AG09309 (cell line): ENCODE results near the gene NKAPD1.

Experiments used
- DNase-seq: peaks from one replicate; pipeline ENCODE4 v3.0.0-alpha.2; 2010; ENCODE audit warnings: low read depth
- H3K4me3 ChIP-seq: 2 replicates; pipeline ENCODE4 v1.5.1; 2011; ENCODE audit warnings: mild to moderate bottlenecking, low read depth, low read length, moderate library complexity; ENCODE audit not compliant: control insufficient read depth
- CTCF ChIP-seq: IDR thresholded peaks from 2 replicates; pipeline ENCODE4 v1.5.1; 2011; ENCODE audit warnings: mild to moderate bottlenecking, low read depth, low read length, inconsistent platforms; ENCODE audit not compliant: insufficient read depth, control insufficient read depth; ENCODE audit errors: missing control alignments

NKAPD1 gene

GRCh38 chr11:112127056-112127455 lies 53.0 kb downstream of the NKAPD1 start:
- H3K4me3 ChIP-seq = no peak overlapping the region
- TF ChIP-seq CTCF = no peak
- DNase-seq = no peak

DNA sequence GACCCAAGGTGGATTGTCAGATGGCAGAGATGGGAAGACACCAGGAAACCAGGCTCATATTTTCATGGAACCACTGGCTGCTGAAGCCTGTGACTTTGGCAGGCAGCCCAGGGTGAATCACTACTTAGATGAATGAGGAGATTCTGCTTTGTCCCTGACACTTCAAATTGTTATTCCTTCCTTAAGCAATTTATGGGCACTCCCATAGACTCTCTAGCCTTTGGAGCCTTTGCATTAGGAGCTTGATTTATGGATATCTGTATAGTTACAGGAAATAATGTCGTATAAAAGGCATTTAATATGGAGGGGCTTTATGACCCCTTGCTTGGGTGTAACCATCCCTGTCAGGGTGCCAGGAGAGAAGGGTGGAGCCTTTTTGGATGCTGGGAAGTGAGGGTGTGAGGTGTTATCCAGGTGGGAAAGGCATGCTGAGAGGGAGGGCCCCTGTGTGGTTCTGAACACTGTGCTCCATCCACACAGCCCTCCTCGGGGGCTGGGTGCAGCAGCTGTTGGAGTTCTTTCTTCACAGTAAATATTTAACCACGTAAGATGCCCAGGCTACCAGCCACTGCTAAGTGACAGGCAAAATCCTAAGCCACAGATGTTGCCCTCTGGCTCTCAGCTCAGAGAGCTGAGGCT lies 54.5 kb downstream of the NKAPD1 start:
- no peak for TF ChIP-seq CTCF
- no peak overlapping the region for H3K4me3 ChIP-seq
- peak; percentile 49 for DNase-seq

DNA sequence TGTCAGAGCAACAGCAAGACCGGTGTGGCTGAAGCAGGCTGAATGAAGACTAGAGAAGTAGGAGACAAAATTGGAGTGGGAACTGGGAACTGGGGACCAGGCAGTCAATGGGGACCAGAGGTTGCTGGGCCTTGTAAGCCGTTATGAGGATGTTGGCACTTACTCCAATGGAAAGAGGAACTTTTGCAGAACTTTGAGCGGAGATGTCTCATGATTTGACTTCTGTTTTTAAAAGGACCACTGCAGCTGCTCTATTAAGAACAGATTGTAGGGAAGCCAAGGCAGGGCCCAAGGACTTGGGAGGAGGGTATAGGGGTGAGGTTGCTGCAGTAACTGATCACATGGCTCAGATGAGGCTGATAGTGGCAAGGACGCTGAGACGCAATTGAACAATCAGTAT lies 55.6 kb downstream of the NKAPD1 start:
- no peak overlapping the region for H3K4me3 ChIP-seq
- DNase-seq = no peak
- TF ChIP-seq CTCF = no peak

DNA sequence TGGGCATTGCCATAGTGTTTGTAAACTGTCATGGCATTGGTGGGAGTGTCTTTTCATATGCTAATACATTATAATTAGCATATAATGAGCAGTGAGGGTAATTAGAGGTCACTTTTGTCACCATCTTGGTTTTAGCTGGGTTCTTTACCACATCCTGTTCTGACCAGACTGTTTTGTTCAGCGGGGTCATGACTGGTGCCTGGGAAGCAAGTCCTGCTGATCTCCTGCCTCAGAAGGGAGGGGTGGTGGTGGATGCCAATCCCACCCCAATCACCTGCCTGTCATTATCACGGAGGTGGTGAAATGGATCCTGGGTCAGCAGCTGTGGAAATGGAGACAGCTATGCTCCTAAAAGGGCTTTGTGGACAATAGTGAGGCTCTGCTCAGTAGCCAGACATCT lies 58.6 kb downstream of the NKAPD1 start:
- H3K4me3 ChIP-seq = no peak overlapping the region
- DNase-seq = no peak
- no peak for TF ChIP-seq CTCF

DNA sequence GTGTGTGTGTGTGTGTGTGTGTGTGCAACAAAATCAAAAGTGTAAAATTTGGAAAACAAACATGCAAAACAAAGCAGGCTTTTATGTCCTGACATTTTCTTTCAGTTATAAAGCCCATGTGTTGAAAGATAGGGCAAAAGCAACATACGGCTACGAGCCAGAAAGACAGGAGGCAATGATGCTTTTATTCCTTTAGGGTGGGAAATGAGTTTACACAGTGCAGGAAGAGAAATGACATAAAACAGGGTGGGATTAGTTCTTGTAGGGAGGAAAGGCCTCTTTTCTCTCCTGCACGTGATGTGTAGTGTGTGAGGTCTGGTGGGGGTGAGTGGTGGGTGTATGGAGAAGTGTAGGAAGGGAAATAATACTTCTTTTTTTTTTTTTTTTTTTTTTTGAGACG lies 60.4 kb downstream of the NKAPD1 start:
- TF ChIP-seq CTCF = no peak
- H3K4me3 ChIP-seq = no peak overlapping the region
- DNase-seq = no peak
